Activated naive CD4-positive, alpha-beta T cell treated with anti-CD3 and anti-CD28 coated beads for 36 hours (primary cell): ENCODE measurements around the gene RAB30. TPM values are rescaled to one million over a fixed set of nuclear protein-coding genes. Genes with fewer than 3 reads are reported as not detected.

Experiments used
- CTCF ChIA-PET: fragments of 350-600 bp; sonication (Branson Sonifier 250); formaldehyde crosslinking; loops from one replicate; lab custom pipeline; 2021; ENCODE audit warnings: antibody characterized with exemption; lab: Charles Lee
- DNase-seq: peaks from one replicate; pipeline ENCODE4 v3.0.0-alpha.2; 2020
- H3K27ac Mint-ChIP-seq: one replicate; pipeline ENCODE4 v1.8.0; 2021; ENCODE audit warnings: mild to moderate bottlenecking, mixed read lengths
- H3K27me3 Mint-ChIP-seq: one replicate; pipeline ENCODE4 v1.8.0; 2021; ENCODE audit warnings: low read depth, mixed read lengths
- H3K36me3 Mint-ChIP-seq: one replicate; pipeline ENCODE4 v1.8.0; 2021; ENCODE audit warnings: low read depth, mixed read lengths
- H3K4me1 Mint-ChIP-seq: one replicate; pipeline ENCODE4 v1.8.0; 2021; ENCODE audit warnings: low read depth, mixed read lengths
- H3K4me3 Mint-ChIP-seq: one replicate; pipeline ENCODE4 v1.8.0; 2021; ENCODE audit warnings: mild to moderate bottlenecking, moderate library complexity, mixed read lengths
- H3K9me3 Mint-ChIP-seq: one replicate; pipeline ENCODE4 v1.8.0; 2021; ENCODE audit warnings: mixed read lengths
- intact Hi-C: fragments of 100-400 bp; cut with micrococcal nuclease; formaldehyde crosslinking; loops from one replicate; pipeline ENCODE4 v1.15.1; 2023
- total RNA-seq, 2 experiments: library from RNA; stranded (reverse); gene quantifications; one replicate each; pipeline ENCODE4 v1.2.3, GENCODE V29; 2021

Gene RAB30, protein sequence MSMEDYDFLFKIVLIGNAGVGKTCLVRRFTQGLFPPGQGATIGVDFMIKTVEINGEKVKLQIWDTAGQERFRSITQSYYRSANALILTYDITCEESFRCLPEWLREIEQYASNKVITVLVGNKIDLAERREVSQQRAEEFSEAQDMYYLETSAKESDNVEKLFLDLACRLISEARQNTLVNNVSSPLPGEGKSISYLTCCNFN
- 10 to 100 TPM in 1 of 2 experiments, 1 to 10 TPM in 1; 8.8 to 11.1 TPM for total RNA-seq

DNA sequence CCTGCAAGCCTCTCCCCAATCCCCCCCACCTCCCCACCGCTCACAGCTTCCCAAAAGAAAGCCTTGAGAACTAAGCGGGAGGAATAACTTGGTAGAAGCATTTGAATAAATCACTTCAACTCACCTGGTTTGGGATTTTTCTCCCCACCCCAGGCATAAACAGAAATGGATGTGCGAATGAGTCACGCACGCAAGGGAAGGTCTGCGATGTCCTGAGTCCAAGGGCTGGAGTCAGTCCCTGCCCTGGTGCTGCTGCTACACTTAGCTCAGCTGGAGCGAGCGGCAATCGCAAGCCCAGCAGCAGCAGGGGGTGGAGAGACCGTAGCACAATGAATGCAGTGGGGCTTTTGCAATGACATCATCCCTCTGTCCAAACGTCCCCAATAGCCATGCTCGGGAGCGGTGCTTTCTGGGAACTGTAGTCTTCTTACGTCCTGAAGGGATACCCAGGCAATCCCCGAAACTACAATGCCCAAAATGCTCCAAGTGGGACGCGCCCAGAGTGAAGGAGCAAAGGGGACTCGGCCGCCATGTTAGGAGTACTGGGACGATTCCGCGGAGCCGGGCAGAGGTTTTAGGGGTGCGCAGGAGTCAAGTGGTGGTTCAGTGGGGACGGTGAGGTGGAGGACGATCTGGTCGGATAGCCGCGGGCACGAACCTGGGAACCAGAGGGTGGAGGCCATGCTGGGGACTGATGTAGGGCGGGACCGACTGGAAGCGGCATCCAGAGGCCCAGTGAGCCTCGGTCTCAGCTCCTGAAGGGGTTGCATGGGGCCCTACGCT, at the start of gene RAB30:
TSS of gene RAB30 (minus strand) at position 331 of the 783 bp plus-strand sequence. CDS start 74,581 bp downstream, outside the sequence.
- DNase-seq = peak; percentile 97
- Mint-ChIP-seq H3K4me3 (no peak within 1 kb of the TSS), H3K36me3 (peaks cover 25% of the 10 kb centered on the region), H3K27ac (no peak within 1 kb of the TSS), H3K27me3 (no peaks in the 10 kb centered on the region), H3K4me1 (peaks cover 54% of the 10 kb centered on the region), H3K9me3 (no peaks in the 10 kb centered on the region)
- intact Hi-C loops = loop anchor here (1.0 to 5.0 kb wide), 15 partner anchors 8 to 314 kb away; partner anchors contain the start of genes ANKRD42, CCDC90B and DDIAS
- CTCF ChIA-PET = interaction anchor here (0.6 to 1.8 kb wide), 3 partner anchors 115 to 365 kb away, joined by 4 to 8 read pairs (median 4); partner anchors contain the start of genes DDIAS and PRCP

DNA sequence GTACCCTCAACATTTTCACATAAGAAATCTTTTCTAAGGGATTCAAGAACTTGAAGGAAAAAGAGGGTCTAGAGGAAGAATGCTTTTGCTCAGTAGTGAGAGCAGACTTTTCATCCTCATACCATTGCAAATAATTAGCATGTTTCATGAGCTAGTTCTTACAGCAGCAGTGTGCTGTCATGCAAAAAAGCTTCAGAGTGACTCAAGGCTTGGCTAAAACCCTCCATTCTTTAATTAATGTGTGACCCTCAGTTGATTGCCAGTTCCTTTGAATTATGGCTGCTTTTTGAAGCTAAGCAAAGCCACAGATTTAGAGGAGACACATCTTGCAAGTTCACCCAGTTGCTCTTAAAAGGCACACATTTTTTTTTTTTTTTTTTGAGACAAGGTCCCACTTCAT, 48.6 kb upstream of the RAB30 start:
- intact Hi-C loops = loop anchor here (1.0 kb wide), 2 partner anchors 36 to 73 kb away; partner anchors contain the start of gene ANKRD42
- Mint-ChIP-seq H3K4me3 (no peak overlapping the region), H3K4me1 (peaks cover 69% of the 10 kb centered on the region), H3K9me3 (no peaks in the 10 kb centered on the region), H3K36me3 (peaks cover 2% of the 10 kb centered on the region), H3K27me3 (no peaks in the 10 kb centered on the region), H3K27ac (no peak overlapping the region)
- CTCF ChIA-PET = interaction anchor here (0.5 to 1.2 kb wide), 3 partner anchors 36 to 290 kb away, joined by 3 to 4 read pairs (median 3); partner anchors contain the start of gene PCF11
- no peak for DNase-seq

DNA sequence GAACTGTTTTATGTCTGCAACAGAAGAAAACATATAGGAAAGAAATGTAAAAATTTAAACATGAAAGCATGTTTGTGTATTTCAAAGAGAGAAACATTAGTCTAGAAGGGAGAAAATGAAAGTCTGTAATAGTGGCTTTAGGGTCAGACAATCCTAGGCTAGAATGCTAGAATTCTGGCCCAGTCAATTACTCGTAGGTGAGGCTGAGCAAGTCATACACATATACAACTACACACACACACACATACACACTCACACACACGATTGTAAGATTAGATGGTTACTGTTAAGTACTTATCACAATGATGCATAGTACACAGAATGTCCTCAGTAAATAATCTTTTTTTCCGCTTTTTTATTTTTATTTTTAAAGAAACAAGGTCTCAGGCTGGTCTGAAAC, 47.5 kb upstream of the RAB30 start:
- no peaks in the 10 kb centered on the region for H3K27me3 Mint-ChIP-seq
- H3K27ac Mint-ChIP-seq = no peak overlapping the region
- H3K4me3 Mint-ChIP-seq = no peak overlapping the region
- intact Hi-C loops = no loop called here
- CTCF ChIA-PET = no interaction called here
- no peaks in the 10 kb centered on the region for H3K9me3 Mint-ChIP-seq
- DNase-seq = no peak
- H3K36me3 Mint-ChIP-seq = peaks cover 2% of the 10 kb centered on the region
- peaks cover 75% of the 10 kb centered on the region for H3K4me1 Mint-ChIP-seq

DNA sequence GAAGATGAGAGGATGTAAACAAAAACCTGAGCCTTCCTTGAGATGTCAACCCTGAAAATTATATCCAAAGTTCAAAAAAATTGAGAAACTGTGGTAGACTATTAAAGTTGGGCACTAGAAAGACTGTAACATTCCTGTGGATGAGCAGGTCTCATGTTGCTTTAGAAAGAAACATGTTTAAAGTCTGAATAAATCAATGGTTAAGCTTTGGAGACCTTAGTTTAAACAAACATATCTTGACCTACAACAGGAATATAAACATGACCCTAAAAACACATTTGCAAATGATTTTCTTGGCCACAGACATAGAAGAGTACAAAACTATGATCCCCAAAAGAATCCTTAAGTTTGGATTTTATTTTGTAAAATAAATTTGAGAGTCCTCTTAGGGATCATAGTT, 47.1 kb upstream of the RAB30 start:
- intact Hi-C loops = loop anchor here (1.0 kb wide), 1 partner anchor 167 kb away; the partner anchor contains the start of gene CCDC90B
- CTCF ChIA-PET = no interaction called here

DNA sequence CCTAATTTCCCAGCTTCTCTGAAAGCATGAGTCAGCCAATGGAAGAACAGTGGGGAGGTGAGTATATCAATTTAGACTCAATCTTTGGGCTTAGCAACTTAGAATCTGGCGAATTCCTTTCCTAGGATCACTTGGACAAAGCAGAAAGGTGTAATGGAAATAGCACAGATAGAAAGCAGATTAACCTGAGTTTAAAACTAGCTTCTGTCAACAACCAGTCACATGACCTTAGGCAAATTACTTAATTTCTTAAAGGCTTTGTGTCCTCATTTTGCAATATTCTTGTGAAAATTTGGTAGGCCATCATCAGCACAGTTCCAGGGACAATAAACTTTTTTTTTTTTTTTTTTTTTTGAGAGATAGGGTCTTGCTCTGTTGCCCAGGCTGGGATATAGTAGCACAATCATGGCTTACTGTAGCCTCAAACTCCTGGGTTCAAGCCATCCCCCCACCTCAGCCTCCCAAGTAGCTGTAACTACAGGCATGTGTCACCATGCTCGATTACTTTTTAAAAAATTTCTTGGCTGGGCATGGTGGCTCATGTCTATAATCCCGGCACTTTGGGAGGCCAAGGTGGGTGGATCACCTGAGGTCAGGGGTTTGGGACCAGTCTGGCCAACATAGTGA, 44.4 kb upstream of the RAB30 start:
- peaks cover 57% of the 10 kb centered on the region for H3K4me1 Mint-ChIP-seq
- H3K27me3 Mint-ChIP-seq = no peaks in the 10 kb centered on the region
- no peak for DNase-seq
- CTCF ChIA-PET = interaction anchor here (0.9 to 1.1 kb wide), 2 partner anchors 32 to 40 kb away, joined by 3 read pairs; partner anchors contain the start of gene PCF11
- H3K36me3 Mint-ChIP-seq = peaks cover 2% of the 10 kb centered on the region
- H3K27ac Mint-ChIP-seq = no peak overlapping the region
- H3K4me3 Mint-ChIP-seq = peak overlapping the region; percentile 21
- intact Hi-C loops = no loop called here
- no peaks in the 10 kb centered on the region for H3K9me3 Mint-ChIP-seq

More for the DNA sequence above, 47.1 kb upstream of the RAB30 start:
- no peak for DNase-seq
- Mint-ChIP-seq H3K4me3 (no peak overlapping the region), H3K27me3 (no peaks in the 10 kb centered on the region), H3K36me3 (peaks cover 2% of the 10 kb centered on the region), H3K4me1 (peaks cover 75% of the 10 kb centered on the region), H3K9me3 (no peaks in the 10 kb centered on the region), H3K27ac (no peak overlapping the region)

DNA sequence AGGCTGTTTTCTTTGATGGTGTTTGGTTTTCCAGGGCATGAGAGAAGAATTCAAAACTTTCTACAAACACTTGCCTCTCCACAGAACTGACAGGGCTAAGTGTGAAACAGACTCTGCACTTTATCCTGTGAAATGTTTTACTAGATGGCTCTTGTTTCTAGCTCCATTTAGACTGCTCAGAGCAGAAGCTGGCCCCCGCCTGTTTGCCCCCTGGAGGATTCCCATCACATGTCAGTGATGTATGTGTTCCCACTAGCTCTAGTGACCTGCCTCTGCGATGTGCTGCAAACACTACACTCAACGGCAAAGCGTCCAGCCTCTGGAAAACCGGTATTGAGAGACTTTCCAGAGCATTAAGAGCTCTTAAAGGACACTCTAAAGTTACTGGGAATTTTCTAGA, 43.9 kb upstream of the RAB30 start:
- peaks cover 51% of the 10 kb centered on the region for H3K4me1 Mint-ChIP-seq
- H3K9me3 Mint-ChIP-seq = no peaks in the 10 kb centered on the region
- DNase-seq = no peak
- intact Hi-C loops = no loop called here
- CTCF ChIA-PET = interaction anchor here (0.9 to 1.1 kb wide), 2 partner anchors 32 to 41 kb away, joined by 3 read pairs; partner anchors contain the start of gene PCF11
- no peak overlapping the region for H3K27ac Mint-ChIP-seq
- peaks cover 5% of the 10 kb centered on the region for H3K36me3 Mint-ChIP-seq
- no peak overlapping the region for H3K4me3 Mint-ChIP-seq
- H3K27me3 Mint-ChIP-seq = no peaks in the 10 kb centered on the region

DNA sequence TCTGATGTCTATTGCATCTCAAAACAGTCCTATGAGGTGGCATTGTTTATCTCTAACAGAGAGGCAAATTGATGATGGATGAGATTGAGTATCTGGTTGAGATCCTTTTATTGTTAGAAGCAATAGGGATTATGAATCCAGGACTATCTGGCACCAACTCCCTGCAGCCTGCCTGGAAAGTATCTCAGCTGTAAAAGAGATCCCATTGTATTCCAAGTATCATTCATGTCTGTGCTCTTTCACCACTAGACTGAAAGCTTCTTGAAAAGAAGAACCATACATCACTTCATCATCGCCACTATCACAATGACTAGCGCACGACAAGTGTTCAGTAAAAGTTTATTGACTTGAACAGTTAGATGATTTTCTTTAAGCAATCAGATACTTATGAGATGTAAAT, 43.3 kb upstream of the RAB30 start:
- Mint-ChIP-seq H3K4me1 (peaks cover 46% of the 10 kb centered on the region), H3K27me3 (no peaks in the 10 kb centered on the region), H3K36me3 (peaks cover 5% of the 10 kb centered on the region), H3K4me3 (no peak overlapping the region), H3K9me3 (no peaks in the 10 kb centered on the region), H3K27ac (no peak overlapping the region)
- CTCF ChIA-PET = no interaction called here
- DNase-seq = no peak
- intact Hi-C loops = no loop called here

DNA sequence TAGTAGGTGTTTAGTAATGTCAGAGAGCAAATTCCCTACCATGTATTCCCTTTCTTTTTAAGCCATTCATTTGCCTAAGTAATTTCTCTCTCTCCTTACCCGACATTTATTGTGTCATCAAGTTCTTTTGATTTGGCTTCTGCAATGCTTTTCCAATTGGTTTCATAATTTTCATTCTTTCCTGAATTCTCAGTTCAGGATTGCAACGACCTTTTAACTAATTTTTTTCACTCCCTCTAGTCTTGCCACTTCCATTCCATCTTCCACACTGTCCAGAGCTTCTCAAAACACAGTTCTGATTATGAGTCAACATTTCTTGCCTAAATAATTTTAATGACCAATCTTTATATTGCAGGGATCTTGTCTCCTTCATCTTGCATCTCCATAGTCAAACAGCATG, 41.2 kb upstream of the RAB30 start:
- Mint-ChIP-seq H3K4me1 (peaks cover 26% of the 10 kb centered on the region), H3K36me3 (peaks cover 5% of the 10 kb centered on the region), H3K9me3 (no peaks in the 10 kb centered on the region), H3K27ac (no peak overlapping the region), H3K27me3 (no peaks in the 10 kb centered on the region), H3K4me3 (no peak overlapping the region)
- intact Hi-C loops = no loop called here
- CTCF ChIA-PET = no interaction called here
- DNase-seq = no peak

DNA sequence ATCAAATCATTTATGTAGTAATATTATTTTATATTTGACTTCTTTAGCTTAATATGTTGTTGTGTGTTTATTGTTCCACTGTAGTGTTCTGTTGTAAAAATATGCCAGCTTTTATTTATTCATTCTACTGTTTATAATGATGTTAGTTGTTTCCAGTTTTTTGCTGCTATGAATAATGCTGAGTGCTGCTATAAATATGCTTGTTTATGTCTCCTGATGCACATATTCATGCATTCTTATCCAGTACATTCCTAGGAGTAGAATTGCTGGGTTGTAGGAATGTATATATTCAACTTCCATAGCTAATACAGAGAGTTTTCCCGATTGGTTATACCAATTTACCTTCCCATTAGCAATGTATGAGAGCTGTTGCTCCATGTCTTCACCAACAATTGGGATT, 33.5 kb upstream of the RAB30 start:
- no peak overlapping the region for H3K4me3 Mint-ChIP-seq
- no peak for DNase-seq
- H3K27me3 Mint-ChIP-seq = no peaks in the 10 kb centered on the region
- no peaks in the 10 kb centered on the region for H3K9me3 Mint-ChIP-seq
- intact Hi-C loops = loop anchor here (10.0 kb wide), 1 partner anchor 620 kb away; no protein-coding TSS in a partner anchor
- H3K36me3 Mint-ChIP-seq = no peaks in the 10 kb centered on the region
- H3K4me1 Mint-ChIP-seq = no peaks in the 10 kb centered on the region
- CTCF ChIA-PET = interaction anchor here (1.0 to 1.1 kb wide), 2 partner anchors 31 to 63 kb away, joined by 3 to 4 read pairs; no protein-coding TSS in a partner anchor
- H3K27ac Mint-ChIP-seq = no peak overlapping the region

DNA sequence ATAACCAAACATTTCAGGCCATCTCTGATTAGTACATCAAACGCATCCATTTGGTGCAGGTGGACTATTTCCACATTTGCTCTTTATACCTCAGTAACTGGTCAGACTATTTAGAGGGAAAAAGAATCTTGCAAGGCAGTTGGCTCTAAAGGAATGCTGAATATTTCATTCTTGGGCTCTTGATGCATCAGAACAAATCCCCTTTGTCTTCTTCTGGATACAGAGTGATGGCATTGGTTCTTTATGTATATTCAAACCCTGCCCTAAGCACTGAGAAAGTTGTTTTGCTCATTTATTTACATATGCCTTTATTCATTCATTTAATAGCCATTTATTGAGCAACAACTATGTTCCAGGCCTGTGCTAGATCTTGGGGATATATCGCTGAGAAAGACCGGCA, 31.1 kb upstream of the RAB30 start:
- no peak overlapping the region for H3K4me3 Mint-ChIP-seq
- H3K4me1 Mint-ChIP-seq = no peaks in the 10 kb centered on the region
- DNase-seq = no peak
- H3K9me3 Mint-ChIP-seq = no peaks in the 10 kb centered on the region
- no peaks in the 10 kb centered on the region for H3K27me3 Mint-ChIP-seq
- CTCF ChIA-PET = no interaction called here
- intact Hi-C loops = loop anchor here (10.0 kb wide), 1 partner anchor 622 kb away; no protein-coding TSS in a partner anchor
- H3K27ac Mint-ChIP-seq = no peak overlapping the region
- H3K36me3 Mint-ChIP-seq = no peaks in the 10 kb centered on the region

DNA sequence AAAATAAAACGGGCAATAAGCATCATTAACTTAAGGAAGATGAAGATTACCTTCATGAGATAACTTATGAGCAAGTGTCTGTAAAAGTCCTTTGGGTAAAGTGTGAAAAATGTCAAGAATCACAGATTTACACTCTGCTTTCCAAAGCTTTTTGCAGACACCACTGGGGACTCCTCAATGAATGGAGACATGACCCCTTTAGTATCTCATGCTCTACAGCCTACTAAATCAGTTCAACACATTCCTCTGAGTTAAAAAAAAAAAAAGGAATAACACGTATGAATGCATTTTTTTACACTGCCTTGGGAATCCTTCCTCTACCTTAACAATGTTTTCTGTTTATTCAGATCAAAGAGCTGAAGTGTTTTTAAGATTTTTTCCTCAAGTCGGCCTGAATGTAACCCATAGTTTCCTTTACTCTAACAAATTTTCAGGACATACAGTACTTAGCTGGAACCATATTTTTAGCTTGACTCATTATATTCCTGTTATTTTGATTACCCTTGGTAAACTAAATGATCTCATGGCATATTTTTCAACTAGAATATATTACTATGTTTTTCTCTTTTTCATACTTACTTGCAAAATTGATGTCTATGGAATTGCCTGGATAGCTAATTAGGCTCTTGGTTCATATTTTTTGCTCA, 25.9 kb upstream of the RAB30 start:
- H3K27ac Mint-ChIP-seq = no peak overlapping the region
- H3K4me3 Mint-ChIP-seq = no peak overlapping the region
- H3K27me3 Mint-ChIP-seq = no peaks in the 10 kb centered on the region
- no peaks in the 10 kb centered on the region for H3K36me3 Mint-ChIP-seq
- H3K4me1 Mint-ChIP-seq = no peaks in the 10 kb centered on the region
- no peak for DNase-seq
- CTCF ChIA-PET = interaction anchor here (0.6 to 0.7 kb wide), 4 partner anchors 51 to 325 kb away, joined by 3 to 5 read pairs (median 4); partner anchors contain the start of gene DDIAS
- intact Hi-C loops = no loop called here
- no peaks in the 10 kb centered on the region for H3K9me3 Mint-ChIP-seq
